Endodermal cell (in vitro differentiated cells): ENCODE results near the gene PRKCE. TPM values are rescaled to one million over a fixed set of nuclear protein-coding genes. Genes with fewer than 3 reads are reported as not detected.

ENCODE experiments used
- DNase-seq: peaks from one replicate; pipeline ENCODE4 v3.0.0-alpha.2; 2017
- H3K27ac ChIP-seq: 2 replicates; pipeline ENCODE4 v1.5.1; 2013; ENCODE audit warnings: mild to moderate bottlenecking, low read depth, low read length, moderate library complexity
- H3K27me3 ChIP-seq: 2 replicates; pipeline ENCODE4 v1.6.1; 2013; ENCODE audit warnings: mild to moderate bottlenecking, low read length, moderate library complexity; ENCODE audit not compliant: insufficient read depth, control insufficient read depth, poor library complexity, severe bottlenecking
- H3K36me3 ChIP-seq: 2 replicates; pipeline ENCODE4 v1.7.0; 2013; ENCODE audit warnings: mild to moderate bottlenecking, low read length, moderate library complexity; ENCODE audit not compliant: control insufficient read depth, insufficient read depth
- H3K4me1 ChIP-seq: one replicate; pipeline ENCODE4 v1.7.0; 2013; ENCODE audit warnings: low read length; ENCODE audit not compliant: control insufficient read depth, insufficient read depth
- H3K4me3 ChIP-seq: 2 replicates; pipeline ENCODE4 v1.5.1; 2013; ENCODE audit warnings: mild to moderate bottlenecking, low read length, moderate library complexity
- H3K9ac ChIP-seq: 2 replicates; pipeline ENCODE4 v1.6.1; 2013; ENCODE audit warnings: mild to moderate bottlenecking, low read length, moderate library complexity; ENCODE audit not compliant: poor library complexity, severe bottlenecking; ENCODE audit errors: extremely low read depth
- H3K9me3 ChIP-seq: 2 replicates; pipeline ENCODE4 v1.6.1; 2013; ENCODE audit warnings: mild to moderate bottlenecking, low read length, moderate library complexity; ENCODE audit not compliant: control insufficient read depth
- H3K27ac Mint-ChIP-seq: 2 replicates; pipeline ENCODE4 v1.8.0; 2020; ENCODE audit warnings: mixed read lengths
- H3K27me3 Mint-ChIP-seq: 2 replicates; pipeline ENCODE4 v1.8.0; 2021; ENCODE audit warnings: mild to moderate bottlenecking, mixed read lengths; ENCODE audit not compliant: insufficient read depth
- H3K36me3 Mint-ChIP-seq: 2 replicates; pipeline ENCODE4 v1.8.0; 2020; ENCODE audit warnings: low read depth, mixed read lengths
- H3K4me1 Mint-ChIP-seq: 2 replicates; pipeline ENCODE4 v1.8.0; 2020; ENCODE audit warnings: mixed read lengths
- H3K4me3 Mint-ChIP-seq: 2 replicates; pipeline ENCODE4 v1.8.0; 2020; ENCODE audit warnings: mild to moderate bottlenecking, moderate library complexity, mixed read lengths
- H3K9me3 Mint-ChIP-seq: 2 replicates; pipeline ENCODE4 v1.8.0; 2020; ENCODE audit warnings: mild to moderate bottlenecking, mixed read lengths
- CTCF ChIP-seq: fragments of 200-600 bp; sonication (generic); conservative IDR thresholded peaks from 2 replicates; pipeline ENCODE4 v1.5.0; 2021; ENCODE audit warnings: antibody characterized with exemption, mild to moderate bottlenecking
- WGBS, 2 experiments: methylation state at CpG; one replicate each; pipeline versions ENCODE4 v1.1.5 to v1.1.7; 2013; ENCODE audit warnings: missing lambda C conversion rate in 2 of 2, mixed read lengths in 1 of 2; ENCODE audit not compliant: insufficient coverage in 1 of 2, insufficient read length in 1 of 2; 5-methylcytosine and 5-hydroxymethylcytosine counted together
- total RNA-seq, 2 donors: library from RNA; stranded (reverse); fragmentation: NEBNext Ultra II Directional in 1 of 2; extraction: Animal tissue kit (Norgen Biotek cat#: 25700) in 1 of 2; gene quantifications; 2 replicates in 1 of 2; 3 replicates in 1 of 2; pipeline ENCODE4 v1.2.1, GENCODE V29; 2021

The PRKCE gene
- total RNA-seq, 2 donors from 2014 or later = 1.4 to 1.7 TPM

GRCh38 chr2:46123013-46123412 lies 471.5 kb downstream of the PRKCE start:
- Histone ChIP-seq H3K4me3 (no peak overlapping the region), H3K27me3 (peaks cover 5% of the 10 kb centered on the region), H3K4me1 (no peaks in the 10 kb centered on the region), H3K9me3 (no peaks in the 10 kb centered on the region), H3K27ac (no peak overlapping the region), H3K36me3 (no peaks in the 10 kb centered on the region), H3K9ac (no peak overlapping the region)
- no peak for DNase-seq
- Mint-ChIP-seq H3K27me3 (peaks cover 19% of the 10 kb centered on the region), H3K4me3 (no peak overlapping the region), H3K27ac (no peak overlapping the region), H3K4me1 (no peaks in the 10 kb centered on the region), H3K9me3 (no peaks in the 10 kb centered on the region), H3K36me3 (no peaks in the 10 kb centered on the region)
- no peak for TF ChIP-seq CTCF

DNA sequence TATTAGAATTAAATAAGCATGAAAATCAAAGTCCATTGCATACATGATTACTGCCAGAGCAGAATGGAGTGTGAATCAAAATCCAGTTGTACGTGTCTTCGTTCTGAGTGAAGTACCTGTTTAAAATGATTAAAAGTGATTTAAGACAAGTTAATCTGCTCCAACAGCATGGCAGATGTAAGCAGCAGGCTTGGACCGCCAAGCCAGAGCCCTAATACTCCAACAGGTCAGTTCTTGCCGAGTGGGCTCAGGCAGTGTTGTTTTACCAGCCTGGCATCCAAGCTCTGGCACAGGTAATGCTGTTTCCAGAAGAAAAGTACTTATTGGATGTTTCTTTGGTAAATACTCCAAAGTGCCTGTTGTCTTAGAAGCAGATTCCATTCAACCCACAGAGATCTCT lies 474.3 kb downstream of the PRKCE start:
- no peak for DNase-seq
- Mint-ChIP-seq H3K4me1 (peaks cover 7% of the 10 kb centered on the region), H3K27me3 (peaks cover 30% of the 10 kb centered on the region), H3K4me3 (no peak overlapping the region), H3K9me3 (no peaks in the 10 kb centered on the region), H3K36me3 (no peaks in the 10 kb centered on the region), H3K27ac (no peak overlapping the region)
- Histone ChIP-seq H3K4me3 (no peak overlapping the region), H3K27me3 (peaks cover 14% of the 10 kb centered on the region), H3K36me3 (no peaks in the 10 kb centered on the region), H3K27ac (no peak overlapping the region), H3K9ac (no peak overlapping the region), H3K9me3 (no peaks in the 10 kb centered on the region), H3K4me1 (no peaks in the 10 kb centered on the region)
- no peak for TF ChIP-seq CTCF
- whole genome bisulfite sequencing, 2 experiments = 92 to 93% methylated on average over 4 of the region's 4 CpGs

- peaks cover 38% of the 10 kb centered on the region for H3K27me3 Mint-ChIP-seq
- no peak overlapping the region for H3K9ac ChIP-seq
- 91 to 100% methylated on average over 1 to 4 of the region's 4 CpGs for WGBS, 2 experiments
- no peaks in the 10 kb centered on the region for H3K36me3 Mint-ChIP-seq
- H3K27me3 ChIP-seq = peaks cover 21% of the 10 kb centered on the region
- no peaks in the 10 kb centered on the region for H3K36me3 ChIP-seq
- no peak overlapping the region for H3K27ac Mint-ChIP-seq
- no peak for TF ChIP-seq CTCF
- no peak overlapping the region for H3K4me3 Mint-ChIP-seq
- H3K27ac ChIP-seq = no peak overlapping the region
- no peaks in the 10 kb centered on the region for H3K9me3 Mint-ChIP-seq
- peaks cover 7% of the 10 kb centered on the region for H3K4me1 Mint-ChIP-seq
- H3K4me3 ChIP-seq = no peak overlapping the region
- H3K4me1 ChIP-seq = no peaks in the 10 kb centered on the region
- H3K9me3 ChIP-seq = no peaks in the 10 kb centered on the region
- DNase-seq = no peak
Measured at GRCh38 chr2:46126571-46126970, 475.1 kb downstream of the PRKCE start.
